Prostate gland (tissue), 2 donors: Measurements from ENCODE around the gene TOM1. TPM values are rescaled to one million over a fixed set of nuclear protein-coding genes. Genes with fewer than 3 reads are reported as not detected.

Source experiments
- DNase-seq: peaks from one replicate; pipeline ENCODE4 v3.0.0-alpha.2; 2019; ENCODE audit warnings: low spot score
- H3K27ac ChIP-seq, 2 donors: fragments of 200-600 bp; sonication (generic); 2 replicates each; pipeline ENCODE4 v1.5.1; 2017 to 2019
- H3K27me3 ChIP-seq: fragments of 200-600 bp; sonication (generic); replicated peaks from 2 replicates; pipeline ENCODE4 v1.5.1; 2019; ENCODE audit not compliant: insufficient read depth
- H3K36me3 ChIP-seq, 2 donors: fragments of 200-600 bp; sonication (generic); 1 replicate in 1 of 2; 2 replicates in 1 of 2; pipeline versions ENCODE4 v1.5.1 to v1.8.1; 2017 to 2019
- H3K4me1 ChIP-seq: fragments of 200-600 bp; sonication (generic); replicated peaks from 2 replicates; pipeline ENCODE4 v1.5.1; 2019
- H3K4me3 ChIP-seq, 2 donors: fragments of 200-600 bp; sonication (generic); 2 replicates each; pipeline ENCODE4 v1.5.1; 2017 to 2019
- H3K9me3 ChIP-seq: fragments of 200-600 bp; sonication (generic); 2 replicates; pipeline ENCODE4 v1.5.1; 2017
- POLR2A ChIP-seq: fragments of 450-650 bp; IDR thresholded peaks from one replicate; pipeline ENCODE4 v1.6.1; 2016; ENCODE audit warnings: antibody characterized with exemption, mild to moderate bottlenecking
- POLR2AphosphoS5 ChIP-seq: sonication (generic); formaldehyde crosslinking; IDR thresholded peaks from one replicate; pipeline ENCODE4 v1.6.1; 2017; ENCODE audit warnings: antibody characterized with exemption
- WGBS: methylation state at CpG from one replicate; pipeline ENCODE4 v1.1.5; 2018; 5-methylcytosine and 5-hydroxymethylcytosine counted together
- intact Hi-C: fragments of 100-400 bp; cut with DNase I; formaldehyde crosslinking; loops from one replicate; pipeline ENCODE4 v1.14.2; 2022
- total RNA-seq, 2 donors: library from RNA; depleted of rRNA; stranded (reverse); fragments of >200 nt; gene quantifications; one replicate each; pipeline ENCODE4 v1.1.0, GENCODE V29; 2016
- TF ChIP-seq, protein P1 (sequence below), 4 experiments: fragments of 200-600 bp in 2 of 4; fragments of 450-650 bp in 2 of 4; sonication (generic) in 2 of 4; IDR thresholded peaks; 1 replicate in 3 of 4; 2 replicates in 1 of 4; pipeline ENCODE4 v1.5.1; 2016 to 2019; ENCODE audit warnings: antibody characterized with exemption in 4 of 4, mild to moderate bottlenecking in 2 of 4, moderate library complexity in 2 of 4

Gene TOM1
- total RNA-seq, 2 donors from 2014 or later, result 65.6 to 68.6 TPM

DNA sequence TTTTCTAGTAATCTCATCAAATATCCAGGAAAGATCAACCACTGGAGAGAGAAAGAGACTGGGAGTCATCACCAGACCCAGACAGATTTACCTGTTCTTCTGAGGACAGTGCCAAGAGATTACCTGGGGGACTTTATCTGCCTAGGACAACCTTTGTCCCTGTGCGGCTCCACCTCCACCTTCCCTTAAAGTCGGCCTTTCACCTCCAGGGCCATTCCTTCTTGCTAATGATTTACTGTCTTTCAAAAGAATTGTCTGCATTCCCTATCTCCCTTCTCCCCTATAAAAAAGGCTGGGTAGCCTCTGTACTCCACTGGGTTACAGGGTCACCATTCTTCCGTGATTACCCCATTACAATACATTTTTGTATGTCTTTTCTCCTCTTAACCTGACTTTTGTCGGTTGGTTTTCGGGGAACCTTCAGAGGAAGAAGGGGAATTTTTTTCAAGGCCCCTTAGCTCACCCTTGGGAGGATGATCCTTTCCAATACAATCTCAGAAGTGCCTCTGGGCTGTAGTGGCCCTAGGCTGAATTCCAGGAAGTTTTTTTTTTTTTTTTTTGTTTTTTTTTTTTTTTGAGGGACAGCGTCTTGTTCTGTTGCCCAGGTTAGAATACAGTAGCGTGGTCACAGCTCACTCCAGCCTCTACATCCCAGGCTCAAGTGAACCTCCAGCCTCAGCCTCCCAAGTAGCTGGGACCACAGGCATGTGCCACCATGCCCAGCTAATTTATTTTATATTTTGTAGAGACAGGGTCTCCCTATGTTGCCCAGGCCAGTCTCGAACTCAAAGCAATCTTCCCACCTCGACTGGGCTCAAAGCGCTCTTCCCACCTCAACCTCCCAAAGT is 79.7 kb downstream of the TOM1 start:
- no peaks in the 10 kb centered on the region for H3K27me3 ChIP-seq
- intact Hi-C loops, result no loop called here

GRCh38 chr22:35380013-35380412 is 80.3 kb downstream of the TOM1 start:
- TF ChIP-seq POLR2AphosphoS5, result no peak
- no peak for DNase-seq
- H3K9me3 ChIP-seq, result no peaks in the 10 kb centered on the region
- H3K4me3 ChIP-seq, result no peak overlapping the region
- no peaks in the 10 kb centered on the region for H3K27me3 ChIP-seq
- no peaks in the 10 kb centered on the region for H3K4me1 ChIP-seq
- no peak overlapping the region for H3K27ac ChIP-seq
- WGBS, result 93% methylated on average over 6 of the region's 6 CpGs
- intact Hi-C loops, result loop anchor here (2.0 kb wide), 1 partner anchor 29 kb away; no protein-coding TSS in a partner anchor
- no peaks in the 10 kb centered on the region for H3K36me3 ChIP-seq

More for the DNA sequence above, 79.7 kb downstream of the TOM1 start:
- WGBS, result 82% methylated on average over 10 of the region's 10 CpGs
- Histone ChIP-seq H3K9me3 (no peaks in the 10 kb centered on the region), H3K4me1 (no peaks in the 10 kb centered on the region), H3K36me3 (no peaks in the 10 kb centered on the region), H3K27ac (no peak overlapping the region), H3K4me3 (no peak overlapping the region)
- no peak for TF ChIP-seq POLR2AphosphoS5
- TF ChIP-seq POLR2A, result no peak
- TF ChIP-seq, protein P1, sequence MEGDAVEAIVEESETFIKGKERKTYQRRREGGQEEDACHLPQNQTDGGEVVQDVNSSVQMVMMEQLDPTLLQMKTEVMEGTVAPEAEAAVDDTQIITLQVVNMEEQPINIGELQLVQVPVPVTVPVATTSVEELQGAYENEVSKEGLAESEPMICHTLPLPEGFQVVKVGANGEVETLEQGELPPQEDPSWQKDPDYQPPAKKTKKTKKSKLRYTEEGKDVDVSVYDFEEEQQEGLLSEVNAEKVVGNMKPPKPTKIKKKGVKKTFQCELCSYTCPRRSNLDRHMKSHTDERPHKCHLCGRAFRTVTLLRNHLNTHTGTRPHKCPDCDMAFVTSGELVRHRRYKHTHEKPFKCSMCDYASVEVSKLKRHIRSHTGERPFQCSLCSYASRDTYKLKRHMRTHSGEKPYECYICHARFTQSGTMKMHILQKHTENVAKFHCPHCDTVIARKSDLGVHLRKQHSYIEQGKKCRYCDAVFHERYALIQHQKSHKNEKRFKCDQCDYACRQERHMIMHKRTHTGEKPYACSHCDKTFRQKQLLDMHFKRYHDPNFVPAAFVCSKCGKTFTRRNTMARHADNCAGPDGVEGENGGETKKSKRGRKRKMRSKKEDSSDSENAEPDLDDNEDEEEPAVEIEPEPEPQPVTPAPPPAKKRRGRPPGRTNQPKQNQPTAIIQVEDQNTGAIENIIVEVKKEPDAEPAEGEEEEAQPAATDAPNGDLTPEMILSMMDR (IDR thresholded peaks at IDR 0.05), result no peak
- DNase-seq, result no peak

DNA sequence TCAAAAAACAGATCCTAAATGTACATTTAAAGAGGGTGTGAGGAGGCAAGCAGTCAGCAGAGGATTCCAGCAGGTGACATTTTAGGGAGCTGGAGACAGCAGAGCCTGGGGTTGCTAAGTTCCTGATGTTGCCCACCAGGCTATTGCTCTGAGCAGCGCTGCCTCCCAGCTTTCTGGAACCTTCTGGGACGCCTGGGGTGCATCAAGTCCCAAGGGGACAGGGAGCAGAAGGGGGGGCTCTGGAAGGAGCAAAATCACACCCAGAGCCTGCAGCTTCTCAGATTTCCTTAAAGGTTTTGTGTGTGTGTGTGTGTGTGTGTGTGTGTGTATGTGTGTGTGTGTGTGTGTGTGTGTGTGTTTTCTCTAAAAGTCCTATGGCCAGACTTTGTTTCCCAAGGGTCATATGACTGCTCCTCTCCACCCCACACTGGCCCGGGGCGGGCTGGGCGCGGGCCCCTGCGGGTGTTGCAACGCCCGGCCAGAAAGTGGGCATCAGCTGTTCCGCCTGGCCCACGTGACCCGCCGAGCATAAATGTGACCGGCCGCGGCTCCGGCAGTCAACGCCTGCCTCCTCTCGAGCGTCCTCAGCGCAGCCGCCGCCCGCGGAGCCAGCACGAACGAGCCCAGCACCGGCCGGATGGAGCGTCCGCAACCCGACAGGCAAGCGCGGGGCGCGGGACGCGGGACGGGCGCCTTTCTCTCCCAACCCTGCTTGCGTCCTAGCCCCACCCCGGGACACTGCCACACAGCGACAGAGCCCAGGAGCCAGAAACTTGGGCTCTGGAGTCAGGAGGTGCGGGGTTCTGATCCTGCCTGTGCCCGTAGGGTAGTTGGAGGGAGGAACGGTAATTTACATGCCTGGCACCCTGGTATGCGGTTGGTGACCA is 81.1 kb downstream of the TOM1 start, which contains the start of gene HMOX1:
Gene HMOX1 (plus strand): TSS at position 560 of the 887 bp plus-strand sequence. CDS start 78 bp downstream, at position 638.
- TF ChIP-seq, protein P1 (IDR thresholded peaks at IDR 0.05), result peak in 2 of 4 experiments; percentile 38 to 47
- peak; percentile 73 for TF ChIP-seq POLR2A
- peak; percentile 81 for TF ChIP-seq POLR2AphosphoS5
- peak within 1 kb of the TSS; percentile 60 to 73 for H3K27ac ChIP-seq
- no peaks in the 10 kb centered on the region for H3K27me3 ChIP-seq
- intact Hi-C loops, result loop anchor here (2.0 kb wide), 1 partner anchor 30 kb away; no protein-coding TSS in a partner anchor
- H3K9me3 ChIP-seq, result no peaks in the 10 kb centered on the region
- no peaks in the 10 kb centered on the region for H3K36me3 ChIP-seq
- H3K4me3 ChIP-seq, result peak within 1 kb of the TSS; percentile 28 to 37
- no peaks in the 10 kb centered on the region for H3K4me1 ChIP-seq
- WGBS, result 5% methylated on average over 41 of the region's 47 CpGs
- DNase-seq, result peak; percentile 83

- Histone ChIP-seq H3K27me3 (no peaks in the 10 kb centered on the region), H3K9me3 (no peaks in the 10 kb centered on the region), H3K27ac (peak overlapping the region; percentile 60 to 73), H3K36me3 (no peaks in the 10 kb centered on the region), H3K4me1 (no peaks in the 10 kb centered on the region), H3K4me3 (peak overlapping the region; percentile 28 to 37)
- WGBS, result 65% methylated on average over 5 of the region's 5 CpGs
- no peak for TF ChIP-seq POLR2AphosphoS5
- no peak for TF ChIP-seq POLR2A
- TF ChIP-seq, protein P1 (IDR thresholded peaks at IDR 0.05), result no peak
- DNase-seq, result no peak
- intact Hi-C loops, result loop anchor here (2.0 kb wide), 1 partner anchor 31 kb away; no protein-coding TSS in a partner anchor
These were observed 81.8 kb downstream of the TOM1 start for GRCh38 chr22:35381424-35382009.

DNA sequence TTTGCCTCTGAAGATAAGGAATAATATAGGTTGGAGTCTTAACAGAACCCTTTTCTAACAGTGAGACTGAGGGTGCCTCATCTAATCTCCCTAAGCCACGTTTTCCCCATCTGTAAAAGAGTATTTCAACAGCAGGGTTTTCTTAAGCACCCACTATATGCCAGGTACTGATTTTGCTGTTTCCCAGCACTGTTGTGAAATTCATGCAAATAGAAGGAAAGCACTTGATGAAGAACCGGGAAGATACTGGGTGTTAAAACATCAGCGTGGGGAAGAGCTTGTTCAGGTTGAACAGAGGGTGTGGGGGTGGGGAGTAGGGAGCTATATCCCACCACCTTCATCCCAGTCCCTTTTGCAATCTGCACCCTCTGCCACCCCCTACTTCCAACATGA is 84.0 kb downstream of the TOM1 start:
- intact Hi-C loops, result no loop called here
- no peaks in the 10 kb centered on the region for H3K36me3 ChIP-seq
- no peak overlapping the region for H3K27ac ChIP-seq
- WGBS, result 85% methylated on average over 3 of the region's 3 CpGs
- no peak overlapping the region for H3K4me3 ChIP-seq
- H3K27me3 ChIP-seq, result no peaks in the 10 kb centered on the region
- TF ChIP-seq POLR2A (no peak), POLR2AphosphoS5 (no peak)
- TF ChIP-seq, protein P1 (IDR thresholded peaks at IDR 0.05), result no peak
- no peaks in the 10 kb centered on the region for H3K4me1 ChIP-seq
- no peak for DNase-seq
- no peaks in the 10 kb centered on the region for H3K9me3 ChIP-seq
